ENCODE results near the gene MAPKAPK2. TPM values are rescaled to one million over a fixed set of nuclear protein-coding genes. Genes with fewer than 3 reads are reported as not detected.

The MAPKAPK2 gene
- total RNA-seq, 1 donor from 2014 or later, result 51.1 TPM

DNA sequence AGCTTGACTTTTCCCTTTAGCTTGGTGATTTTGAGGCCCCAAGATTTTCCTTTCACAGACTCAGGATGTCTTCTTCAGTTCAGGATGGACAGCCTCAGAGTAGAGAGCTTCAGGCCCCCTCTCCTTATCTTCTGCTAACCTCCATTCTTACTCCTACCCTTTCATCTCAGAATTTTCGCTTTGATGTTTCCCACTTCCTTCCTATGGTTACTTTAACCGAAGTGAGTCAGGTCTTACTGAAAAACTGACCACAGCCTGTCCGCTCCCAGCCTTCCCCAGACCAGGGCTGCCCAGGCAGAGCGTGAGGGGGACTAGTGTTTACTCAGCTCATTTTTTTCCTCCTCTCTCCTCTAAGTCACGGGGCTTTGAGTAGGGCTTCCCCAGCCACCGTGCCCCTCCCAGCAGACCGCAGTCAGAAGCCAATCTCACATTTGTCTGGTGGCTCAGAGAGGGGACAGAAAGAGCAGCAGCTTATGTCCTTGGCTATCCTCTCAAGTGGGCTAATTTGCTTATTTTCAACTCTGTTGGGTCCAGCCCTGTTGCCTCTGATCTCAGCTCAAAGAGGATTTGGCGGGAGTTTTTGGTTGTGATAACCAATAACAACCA lies 81.6 kb downstream of the MAPKAPK2 start:
- TF ChIP-seq POLR2AphosphoS5 (IDR thresholded peaks at IDR 0.05; ENCODE audit: insufficient read depth in 1 of 2, low read depth in 1 of 2), result peak in 1 of 2 donors; percentile 30
- TF ChIP-seq, protein P1, sequence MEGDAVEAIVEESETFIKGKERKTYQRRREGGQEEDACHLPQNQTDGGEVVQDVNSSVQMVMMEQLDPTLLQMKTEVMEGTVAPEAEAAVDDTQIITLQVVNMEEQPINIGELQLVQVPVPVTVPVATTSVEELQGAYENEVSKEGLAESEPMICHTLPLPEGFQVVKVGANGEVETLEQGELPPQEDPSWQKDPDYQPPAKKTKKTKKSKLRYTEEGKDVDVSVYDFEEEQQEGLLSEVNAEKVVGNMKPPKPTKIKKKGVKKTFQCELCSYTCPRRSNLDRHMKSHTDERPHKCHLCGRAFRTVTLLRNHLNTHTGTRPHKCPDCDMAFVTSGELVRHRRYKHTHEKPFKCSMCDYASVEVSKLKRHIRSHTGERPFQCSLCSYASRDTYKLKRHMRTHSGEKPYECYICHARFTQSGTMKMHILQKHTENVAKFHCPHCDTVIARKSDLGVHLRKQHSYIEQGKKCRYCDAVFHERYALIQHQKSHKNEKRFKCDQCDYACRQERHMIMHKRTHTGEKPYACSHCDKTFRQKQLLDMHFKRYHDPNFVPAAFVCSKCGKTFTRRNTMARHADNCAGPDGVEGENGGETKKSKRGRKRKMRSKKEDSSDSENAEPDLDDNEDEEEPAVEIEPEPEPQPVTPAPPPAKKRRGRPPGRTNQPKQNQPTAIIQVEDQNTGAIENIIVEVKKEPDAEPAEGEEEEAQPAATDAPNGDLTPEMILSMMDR (IDR thresholded peaks at IDR 0.05), result no peak
- no peak overlapping the region for H3K4me3 ChIP-seq
- H3K36me3 ChIP-seq, result no peaks in the 10 kb centered on the region
- H3K27me3 ChIP-seq, result no peaks in the 10 kb centered on the region
- no peaks in the 10 kb centered on the region for H3K9me3 ChIP-seq
- intact Hi-C loops (cut with DNase I), result no loop called here
- no peaks in the 10 kb centered on the region for H3K4me1 ChIP-seq
- H3K27ac ChIP-seq, result no peak overlapping the region
- DNase-seq (ENCODE audit: extremely low spot score in 2 of 2), result no peak

DNA sequence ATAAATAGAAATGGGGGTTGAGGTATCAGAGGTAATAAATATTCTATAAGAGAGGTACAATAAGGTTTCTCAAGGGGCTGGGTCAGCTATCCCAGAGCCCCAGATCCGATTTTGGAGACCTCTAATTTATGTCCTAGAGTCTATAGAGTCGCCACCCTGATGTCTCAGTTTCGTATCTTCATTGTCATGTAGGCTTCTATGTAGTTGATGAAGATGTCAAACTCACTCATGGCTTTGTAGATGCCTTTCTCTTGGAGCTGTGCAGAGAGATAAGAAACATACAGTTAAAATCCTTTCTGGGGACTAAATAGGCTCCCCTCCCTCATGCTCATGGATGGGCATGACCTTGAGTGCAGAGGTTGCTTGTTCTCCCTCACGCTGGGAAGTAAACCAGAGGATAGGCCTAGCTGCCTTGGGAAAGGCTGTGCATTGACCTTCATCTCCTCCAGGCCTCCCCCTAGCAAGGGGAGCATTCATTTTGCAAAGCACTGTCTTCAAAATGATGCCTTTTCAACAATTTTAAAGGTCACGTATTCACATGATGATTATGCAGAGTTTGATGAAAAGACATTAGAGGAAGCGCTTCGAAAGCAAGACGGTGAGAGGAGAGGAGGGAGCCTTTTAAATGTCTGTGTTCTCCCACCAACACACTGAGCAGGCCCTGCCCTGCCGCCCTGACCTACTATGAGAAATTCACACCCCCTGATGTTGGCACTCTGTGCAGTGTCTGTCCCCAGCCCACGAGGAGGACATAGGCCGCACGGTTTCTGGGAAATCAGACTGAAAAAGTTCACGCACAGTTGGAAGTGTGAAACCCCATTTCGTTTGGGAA lies 84.0 kb downstream of the MAPKAPK2 start:
- Histone ChIP-seq H3K4me3 (no peak overlapping the region), H3K9me3 (no peaks in the 10 kb centered on the region), H3K4me1 (no peaks in the 10 kb centered on the region), H3K36me3 (no peaks in the 10 kb centered on the region), H3K27me3 (no peaks in the 10 kb centered on the region), H3K27ac (no peak overlapping the region)
- no peak for TF ChIP-seq POLR2AphosphoS5 (IDR thresholded peaks at IDR 0.05; ENCODE audit: insufficient read depth in 1 of 2, low read depth in 1 of 2)
- no peak for TF ChIP-seq POLR2A (IDR thresholded peaks at IDR 0.05)
- TF ChIP-seq, protein P1 (IDR thresholded peaks at IDR 0.05), result no peak
- intact Hi-C loops (cut with DNase I), result no loop called here
- DNase-seq (ENCODE audit: extremely low spot score in 2 of 2), result no peak

DNA sequence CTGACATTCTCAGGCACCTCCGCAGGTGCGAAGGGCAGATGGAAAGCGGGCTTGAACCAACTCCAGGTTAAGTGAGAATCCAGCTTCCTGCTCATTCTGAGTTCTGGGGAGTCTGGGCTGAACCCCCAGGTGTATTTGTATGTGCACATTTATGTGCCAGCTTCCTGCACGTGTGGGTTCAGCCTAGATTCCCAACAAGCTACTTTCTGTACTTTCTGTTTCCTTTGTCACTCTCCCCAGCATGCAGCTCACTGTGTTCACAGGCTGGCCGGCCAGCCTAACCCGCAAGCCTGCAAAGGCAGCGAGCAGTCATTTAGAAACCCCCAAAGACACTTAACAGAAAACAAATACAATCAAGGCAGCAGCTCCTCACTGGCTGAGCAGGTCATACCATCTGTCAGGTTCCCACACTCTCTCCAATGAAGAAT lies 84.6 kb downstream of the MAPKAPK2 start:
- peak overlapping the region in 1 of 2 donors; percentile 18 for H3K4me3 ChIP-seq
- no peaks in the 10 kb centered on the region for H3K27me3 ChIP-seq
- peaks cover 3% of the 10 kb centered on the region for H3K4me1 ChIP-seq
- no peaks in the 10 kb centered on the region for H3K36me3 ChIP-seq
- intact Hi-C loops (cut with DNase I), result no loop called here
- TF ChIP-seq, protein P1 (IDR thresholded peaks at IDR 0.05), result no peak
- no peak for TF ChIP-seq POLR2AphosphoS5 (IDR thresholded peaks at IDR 0.05; ENCODE audit: insufficient read depth in 1 of 2, low read depth in 1 of 2)
- DNase-seq (ENCODE audit: extremely low spot score in 2 of 2), result no peak
- H3K9me3 ChIP-seq, result no peaks in the 10 kb centered on the region
- no peak overlapping the region for H3K27ac ChIP-seq

DNA sequence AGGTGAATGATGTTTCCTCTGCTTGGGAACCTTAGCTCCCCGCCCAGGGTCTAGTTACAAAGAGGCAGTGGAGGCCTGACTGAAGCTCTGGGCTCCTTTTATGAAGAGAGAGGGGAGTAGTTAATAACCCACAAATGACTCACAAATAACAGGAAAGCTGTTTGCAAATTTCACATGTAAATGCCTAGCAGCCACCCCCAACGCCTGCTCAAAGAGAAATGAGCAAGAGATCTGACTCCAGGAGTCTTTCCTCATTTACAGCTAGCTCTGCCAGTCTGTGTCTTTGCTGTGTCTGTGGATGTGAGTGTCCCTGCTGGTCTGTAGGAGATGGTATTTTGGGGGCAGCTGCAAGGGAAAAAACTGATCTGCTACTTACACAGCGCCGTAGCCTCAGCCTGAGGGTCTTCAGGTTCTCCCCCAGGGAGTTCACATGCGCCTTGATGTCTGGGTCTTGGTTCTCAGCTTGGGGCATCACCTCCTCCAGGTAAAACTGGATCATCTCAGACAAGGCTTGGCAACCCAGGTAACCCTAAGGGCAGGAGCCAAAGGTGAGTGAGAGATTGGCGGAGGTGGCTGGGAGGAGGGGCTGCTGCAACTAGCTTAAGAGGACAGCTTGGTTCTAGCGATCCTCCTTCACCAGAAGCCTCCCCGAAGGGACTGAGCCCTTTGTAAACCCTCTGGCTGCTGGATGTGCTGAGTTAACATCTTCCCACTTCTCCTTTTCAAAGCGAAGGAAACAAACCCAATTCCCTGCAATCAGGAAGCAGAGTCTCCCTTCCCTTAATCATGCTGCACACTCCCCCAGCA lies 86.0 kb downstream of the MAPKAPK2 start, which contains the start of gene IL19:
IL19 (plus strand) TSS at position 243 of the 807 bp plus-strand sequence. CDS start 65,890 bp downstream, outside the sequence.
- H3K36me3 ChIP-seq, result no peaks in the 10 kb centered on the region
- DNase-seq (ENCODE audit: extremely low spot score in 2 of 2), result no peak
- H3K4me1 ChIP-seq, result peaks cover 8% of the 10 kb centered on the region
- no peaks in the 10 kb centered on the region for H3K9me3 ChIP-seq
- H3K27me3 ChIP-seq, result no peaks in the 10 kb centered on the region
- no peak within 1 kb of the TSS for H3K27ac ChIP-seq
- no peak for TF ChIP-seq POLR2A (IDR thresholded peaks at IDR 0.05)
- TF ChIP-seq, protein P1 (IDR thresholded peaks at IDR 0.05), result no peak
- TF ChIP-seq POLR2AphosphoS5 (IDR thresholded peaks at IDR 0.05; ENCODE audit: insufficient read depth in 1 of 2, low read depth in 1 of 2), result no peak
- intact Hi-C loops (cut with DNase I), result no loop called here
- peak within 1 kb of the TSS in 1 of 2 donors; percentile 18 for H3K4me3 ChIP-seq
